Upper lobe of left lung (tissue), 6 donors: ENCODE results near the gene PARVG. TPM values are rescaled to one million over a fixed set of nuclear protein-coding genes. Genes with fewer than 3 reads are reported as not detected.
A peak's percentile ranks its signal among the peaks of the same experiment; 100 is the strongest.

ENCODE experiments used
- ATAC-seq, 2 donors: fragments of 200-7000 bp; cut with Tn5 transposase; one replicate each; pipeline ENCODE4 v1.9.1; 2022; ENCODE audit warnings: mild to moderate bottlenecking in 2 of 2, moderate library complexity in 2 of 2; ENCODE audit not compliant: low FRiP score in 2 of 2
- DNase-seq, 2 donors: peaks; one replicate each; pipeline ENCODE4 v3.0.0-alpha.2; 2019 to 2020
- H3K27ac ChIP-seq, 4 donors: fragments of 200-600 bp; sonication (generic); one replicate each; pipeline ENCODE4 v1.5.1; 2016 to 2019
- H3K27me3 ChIP-seq, 4 donors: fragments of 200-600 bp; sonication (generic); one replicate each; pipeline ENCODE4 v1.5.1; 2017 to 2019
- H3K36me3 ChIP-seq, 4 donors: fragments of 200-600 bp; sonication (generic); one replicate each; pipeline ENCODE4 v1.5.1; 2016 to 2019
- H3K4me1 ChIP-seq, 4 donors: fragments of 200-600 bp; sonication (generic); one replicate each; pipeline ENCODE4 v1.5.1; 2018 to 2019
- H3K4me3 ChIP-seq, 4 donors: fragments of 200-600 bp; sonication (generic); one replicate each; pipeline ENCODE4 v1.5.1; 2017 to 2019; ENCODE audit warnings: mild to moderate bottlenecking in 2 of 4, moderate library complexity in 1 of 4
- H3K9me3 ChIP-seq, 4 donors: fragments of 200-600 bp; sonication (generic); one replicate each; pipeline ENCODE4 v1.5.1; 2018 to 2019
- CTCF ChIP-seq, 6 experiments: fragments of 450-650 bp in 4 of 6; fragments of 200-600 bp in 2 of 6; sonication (generic) in 2 of 6; IDR thresholded peaks; one replicate each; pipeline ENCODE4 v1.5.1; 2016 to 2019; ENCODE audit warnings: antibody characterized with exemption in 6 of 6
- EP300 ChIP-seq, 4 donors: sonication (generic); formaldehyde crosslinking; IDR thresholded peaks; one replicate each; pipeline ENCODE4 v1.5.1; 2017; ENCODE audit warnings: antibody characterized with exemption in 4 of 4, control low read depth in 2 of 4
- POLR2A ChIP-seq, 4 donors: fragments of 450-650 bp; IDR thresholded peaks; one replicate each; pipeline ENCODE4 v1.5.1; 2016 to 2017; ENCODE audit warnings: antibody characterized with exemption in 4 of 4, mild to moderate bottlenecking in 2 of 4
- POLR2AphosphoS5 ChIP-seq, 2 donors: sonication (generic); formaldehyde crosslinking; IDR thresholded peaks; one replicate each; pipeline ENCODE4 v1.5.1; 2017; ENCODE audit warnings: antibody characterized with exemption in 2 of 2
- WGBS, 2 donors: methylation state at CpG; one replicate each; pipeline ENCODE4 v1.1.5; 2017 to 2018; 5-methylcytosine and 5-hydroxymethylcytosine counted together
- total RNA-seq, 6 donors: library from RNA; depleted of rRNA in 4 of 6; stranded (reverse); fragments of >200 nt in 4 of 6; gene quantifications; one replicate each; pipeline versions ENCODE4 v1.1.0 to v1.2.1, GENCODE V29; 2016 to 2021
- donor health status: DM: no; HTN: no; CAD: no; lungs with moderate emphysema.
- donor health status: DM: no; HTN: yes; CAD: no; lungs with severe emphysema.

Gene PARVG
- total RNA-seq, 6 donors from 2014 or later = 42.4 to 315 (median 82.4) TPM

- H3K27ac ChIP-seq = no peak overlapping the region
- peaks cover 0 to 15% (median 0%) of the 10 kb centered on the region in 4 donors for H3K36me3 ChIP-seq
- 62 to 64% methylated on average over 11 of the region's 11 CpGs for WGBS, 2 donors
- DNase-seq = no peak
- H3K27me3 ChIP-seq = no peaks in the 10 kb centered on the region
- no peaks in the 10 kb centered on the region for H3K9me3 ChIP-seq
- no peak for TF ChIP-seq EP300 (IDR thresholded peaks at IDR 0.05)
- TF ChIP-seq POLR2A (IDR thresholded peaks at IDR 0.05) = no peak
- TF ChIP-seq POLR2AphosphoS5 (IDR thresholded peaks at IDR 0.05) = no peak
- TF ChIP-seq CTCF (IDR thresholded peaks at IDR 0.05) = no peak
- peak in 1 of 2 donors; percentile 56 for ATAC-seq
- no peak overlapping the region for H3K4me3 ChIP-seq
- H3K4me1 ChIP-seq = no peaks in the 10 kb centered on the region
Measured at GRCh38 chr22:44202261-44202789, 21.6 kb downstream of the PARVG start.

DNA sequence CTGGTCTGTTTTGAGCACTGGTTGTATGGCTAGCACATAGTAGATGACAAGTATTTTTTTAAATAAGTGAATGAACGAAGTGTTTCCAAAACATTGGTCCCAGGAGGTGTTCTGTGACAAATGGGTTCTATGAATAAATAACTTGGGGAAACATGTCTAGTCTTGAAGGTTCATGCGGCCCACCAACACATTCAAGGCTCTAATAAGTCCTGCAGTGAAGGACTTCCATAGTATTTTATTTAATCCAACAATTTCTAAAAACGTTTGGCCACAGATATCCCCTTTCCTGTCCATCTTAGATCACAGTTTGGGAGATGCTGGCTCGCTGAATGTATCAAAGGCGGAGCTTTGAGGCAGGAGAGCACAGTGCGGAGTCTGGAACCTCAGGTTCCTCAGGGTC is 22.5 kb downstream of the PARVG start:
- WGBS, 2 donors = 61 to 72% methylated on average over 6 of the region's 6 CpGs

GRCh38 chr22:44204739-44205515 is 24.2 kb downstream of the PARVG start:
- TF ChIP-seq POLR2A (IDR thresholded peaks at IDR 0.05) = no peak
- TF ChIP-seq CTCF (IDR thresholded peaks at IDR 0.05) = no peak
- TF ChIP-seq EP300 (IDR thresholded peaks at IDR 0.05) = no peak
- peaks cover 0 to 6% (median 1%) of the 10 kb centered on the region in 4 donors for H3K9me3 ChIP-seq
- no peak for ATAC-seq
- H3K27ac ChIP-seq = no peak overlapping the region
- H3K4me1 ChIP-seq = no peaks in the 10 kb centered on the region
- H3K4me3 ChIP-seq = no peak overlapping the region
- WGBS, 2 donors = 90 to 93% methylated on average over 6 to 16 of the region's 16 CpGs
- DNase-seq = no peak
- H3K36me3 ChIP-seq = peaks cover 0 to 9% (median 0%) of the 10 kb centered on the region in 4 donors
- H3K27me3 ChIP-seq = no peaks in the 10 kb centered on the region

More for the DNA sequence above, 22.5 kb downstream of the PARVG start:
- Histone ChIP-seq H3K36me3 (peaks cover 0 to 15% (median 0%) of the 10 kb centered on the region in 4 donors), H3K4me1 (no peaks in the 10 kb centered on the region), H3K27ac (no peak overlapping the region), H3K9me3 (no peaks in the 10 kb centered on the region), H3K27me3 (no peaks in the 10 kb centered on the region), H3K4me3 (no peak overlapping the region)
- ATAC-seq (no peak), DNase-seq (no peak)
- no peak for TF ChIP-seq POLR2AphosphoS5 (IDR thresholded peaks at IDR 0.05)
- TF ChIP-seq POLR2A (IDR thresholded peaks at IDR 0.05) = no peak
- no peak for TF ChIP-seq CTCF (IDR thresholded peaks at IDR 0.05)
- no peak for TF ChIP-seq EP300 (IDR thresholded peaks at IDR 0.05)

DNA sequence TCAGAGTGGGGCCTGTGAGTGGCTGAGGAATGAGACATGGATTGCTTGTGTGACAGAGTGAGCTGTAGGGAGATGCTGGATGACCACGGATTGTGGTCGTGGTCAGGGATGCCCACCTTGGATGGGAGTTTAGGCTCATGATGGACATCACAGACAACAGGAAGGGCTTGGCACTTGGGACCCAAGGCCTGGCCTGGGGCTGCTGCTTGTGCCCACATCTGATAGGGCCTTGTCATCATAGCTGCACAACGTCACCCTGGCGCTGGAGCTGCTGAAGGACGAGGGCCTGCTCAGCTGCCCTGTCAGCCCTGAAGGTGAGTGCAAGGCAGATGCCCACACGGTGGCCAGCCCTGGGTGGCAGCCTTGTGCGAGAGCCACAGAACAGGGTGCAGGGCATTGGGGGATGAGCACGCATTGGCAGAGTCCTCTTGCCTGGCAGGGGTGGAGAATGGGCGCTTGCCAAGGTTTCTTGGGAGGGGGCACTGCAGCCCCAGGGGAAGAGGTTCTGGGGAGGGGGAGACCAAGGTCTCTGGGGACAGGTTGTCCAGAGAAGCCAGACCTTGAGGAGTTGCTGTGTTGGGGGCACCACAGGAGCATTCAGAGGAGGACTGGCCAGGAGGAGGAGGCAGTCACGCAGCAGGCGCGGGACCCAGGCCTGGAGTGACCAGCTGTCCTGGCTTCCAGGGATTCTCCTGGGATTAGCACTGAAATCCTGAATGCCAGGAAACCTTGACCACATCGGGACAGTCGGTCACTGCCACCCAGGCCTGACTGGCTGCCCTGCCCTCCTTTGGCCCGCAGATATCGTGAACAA is 25.0 kb downstream of the PARVG start:
- Histone ChIP-seq H3K4me1 (no peaks in the 10 kb centered on the region), H3K9me3 (peaks cover 0 to 6% (median 1%) of the 10 kb centered on the region in 4 donors), H3K4me3 (no peak overlapping the region), H3K27ac (no peak overlapping the region), H3K36me3 (peaks cover 0 to 1% (median 0%) of the 10 kb centered on the region in 4 donors), H3K27me3 (no peaks in the 10 kb centered on the region)
- ATAC-seq (no peak), DNase-seq (no peak)
- no peak for TF ChIP-seq POLR2A (IDR thresholded peaks at IDR 0.05)
- TF ChIP-seq EP300 (IDR thresholded peaks at IDR 0.05) = no peak
- TF ChIP-seq POLR2AphosphoS5 (IDR thresholded peaks at IDR 0.05) = no peak
- WGBS, 2 donors = 89 to 94% methylated on average over 10 to 12 of the region's 16 CpGs

DNA sequence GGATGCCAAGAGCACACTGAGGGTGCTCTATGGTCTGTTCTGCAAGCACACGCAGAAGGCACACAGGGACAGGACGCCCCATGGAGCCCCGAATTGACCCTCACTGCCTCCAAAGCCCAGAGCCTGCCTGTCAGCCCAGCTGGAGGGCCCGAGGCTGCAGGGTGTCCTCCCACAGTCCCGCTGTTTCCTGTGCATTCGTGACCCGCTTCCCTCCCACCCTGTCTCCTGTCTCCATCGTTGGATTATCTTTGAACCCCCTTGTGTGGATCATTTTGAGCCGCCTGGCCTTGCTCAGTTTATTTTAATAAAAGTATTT is 25.6 kb downstream of the PARVG start:
- no peaks in the 10 kb centered on the region for H3K27me3 ChIP-seq
- H3K4me3 ChIP-seq = no peak overlapping the region
- ATAC-seq = no peak
- no peak overlapping the region for H3K27ac ChIP-seq
- WGBS, 2 donors = 85 to 88% methylated on average over 9 of the region's 9 CpGs
- no peak for DNase-seq
- no peak for TF ChIP-seq EP300 (IDR thresholded peaks at IDR 0.05)
- no peak for TF ChIP-seq CTCF (IDR thresholded peaks at IDR 0.05)
- TF ChIP-seq POLR2AphosphoS5 (IDR thresholded peaks at IDR 0.05) = no peak
- TF ChIP-seq POLR2A (IDR thresholded peaks at IDR 0.05) = no peak
- no peaks in the 10 kb centered on the region for H3K36me3 ChIP-seq
- H3K4me1 ChIP-seq = peaks cover 0 to under 1% (median 0%) of the 10 kb centered on the region in 4 donors
- peaks cover 0 to 6% (median 1%) of the 10 kb centered on the region in 4 donors for H3K9me3 ChIP-seq
